Measurements from ENCODE around the gene GLT8D1.
"Not testable (repeated sequence)": the region's sequence is repeated elsewhere in the genome, so short reads cannot be mapped to it uniquely, and the experiment has no call there.

GLT8D1 gene

GRCh38 chr3:52705688-52706686 is at the start of gene GLT8D1, which contains the start of gene SPCS1:
TSS of gene GLT8D1 (minus strand) at chr3:52705791. CDS start at chr3:52700460, 5,331 bp downstream.
TSS of gene SPCS1 (plus strand) at chr3:52706106. CDS start at chr3:52706247, 141 bp downstream.
- DNase-seq (ENCODE audit: low read depth) = peak; percentile 80

DNA sequence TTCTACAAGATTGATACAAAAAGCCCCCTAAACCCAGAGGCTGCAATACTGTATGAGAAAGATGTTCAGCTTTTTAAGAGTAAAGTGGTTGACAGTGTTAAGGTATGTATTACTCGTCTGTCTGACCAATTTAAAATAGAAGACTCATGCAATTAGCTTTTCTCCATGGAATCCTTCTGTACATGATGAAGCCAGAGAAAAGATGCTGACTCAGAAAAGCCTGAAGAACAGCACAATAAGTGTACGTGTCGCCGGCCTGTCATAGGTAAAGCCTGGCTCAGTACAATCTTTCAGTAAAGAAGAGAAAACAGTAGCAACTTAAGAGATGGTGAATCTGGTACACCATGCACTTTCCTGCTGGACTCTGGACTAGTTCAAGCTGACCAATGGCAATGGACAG is 48.8 kb upstream of the GLT8D1 start:
- DNase-seq (ENCODE audit: low read depth) = no peak

GRCh38 chr3:52752045-52752660 is 46.6 kb upstream of the GLT8D1 start:
- DNase-seq (ENCODE audit: low read depth) = no peak

- DNase-seq (ENCODE audit: low read depth) = no peak
These were observed 38.1 kb upstream of the GLT8D1 start for GRCh38 chr3:52743721-52744120.

GRCh38 chr3:52743152-52743551 is 37.6 kb upstream of the GLT8D1 start:
- no peak for DNase-seq (ENCODE audit: low read depth)

- no peak for DNase-seq (ENCODE audit: low read depth)
These were observed 36.9 kb upstream of the GLT8D1 start for GRCh38 chr3:52742418-52743041.

- no peak for DNase-seq (ENCODE audit: low read depth)
These were observed 34.1 kb upstream of the GLT8D1 start for GRCh38 chr3:52739730-52740129.

DNA sequence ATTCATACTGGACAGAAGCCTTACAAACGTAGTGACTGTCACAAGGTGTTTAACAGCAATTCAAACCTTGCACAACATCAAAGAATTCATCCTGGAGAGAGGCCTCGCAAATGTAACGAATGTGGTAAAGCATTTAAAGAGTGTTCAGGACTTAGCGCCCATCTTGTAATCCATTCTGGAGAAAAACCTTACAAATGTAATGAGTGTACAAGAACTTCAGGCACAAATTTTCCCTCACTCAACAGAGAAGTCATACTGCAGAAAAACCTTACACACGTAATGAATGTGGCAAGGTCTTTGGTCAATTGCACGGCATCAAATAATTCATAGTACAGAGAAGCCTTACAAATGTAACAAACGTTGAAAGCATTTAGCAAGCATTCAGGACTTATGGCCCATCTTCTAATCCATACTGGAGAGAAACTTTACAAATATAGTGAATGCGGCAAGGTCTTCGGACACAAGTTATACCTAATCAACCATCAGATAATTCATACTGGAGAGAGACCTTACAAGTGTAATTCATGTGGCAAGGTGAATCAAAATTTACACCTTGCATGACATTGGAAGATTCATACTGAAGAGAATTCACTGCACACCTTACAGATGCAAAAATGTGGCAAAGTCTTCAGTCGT is 27.8 kb upstream of the GLT8D1 start:
- DNase-seq (ENCODE audit: low read depth) = no peak

DNA sequence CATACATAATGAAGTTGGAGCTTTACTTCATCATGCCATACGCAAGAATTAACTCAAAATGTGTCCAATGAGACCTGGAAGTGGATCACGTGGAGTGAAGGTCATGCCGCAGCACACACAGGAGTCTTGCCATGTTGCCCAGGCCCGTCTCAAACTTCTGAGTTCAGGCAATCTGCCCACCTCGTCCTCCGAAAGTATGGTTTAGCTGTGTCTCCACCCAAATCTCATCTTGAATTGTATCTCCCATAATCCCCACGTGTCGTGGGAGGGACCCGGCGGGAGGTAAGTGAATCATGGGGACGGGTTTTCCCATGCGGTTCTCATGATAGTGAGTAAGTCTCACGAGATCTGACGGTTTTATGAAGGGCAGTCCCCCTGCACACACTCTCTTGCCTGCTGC is 26.0 kb upstream of the GLT8D1 start:
- DNase-seq (ENCODE audit: low read depth) = no peak

GRCh38 chr3:52730681-52731080 is 25.1 kb upstream of the GLT8D1 start:
- DNase-seq (ENCODE audit: low read depth) = no peak

DNA sequence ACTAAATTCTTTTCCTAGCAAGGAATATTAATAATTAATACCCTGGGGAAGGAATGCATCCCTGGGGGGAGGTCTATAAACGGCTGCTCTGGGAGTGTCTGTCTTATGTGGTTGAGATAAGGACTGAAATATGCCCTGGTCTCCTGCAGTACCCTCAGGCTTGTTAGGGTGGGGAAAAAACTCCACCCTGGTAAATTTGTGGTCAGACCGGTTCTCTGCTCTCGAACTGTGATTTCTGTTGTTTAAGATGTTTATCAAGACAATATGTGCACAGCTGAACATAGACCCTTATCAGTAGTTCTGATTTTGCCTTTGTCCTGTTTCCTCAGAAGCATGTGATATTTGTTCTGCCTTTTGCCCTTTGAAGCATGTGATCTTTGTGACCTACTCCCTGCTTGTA is 23.2 kb upstream of the GLT8D1 start:
- DNase-seq (ENCODE audit: low read depth) = not testable (repeated sequence)

DNA sequence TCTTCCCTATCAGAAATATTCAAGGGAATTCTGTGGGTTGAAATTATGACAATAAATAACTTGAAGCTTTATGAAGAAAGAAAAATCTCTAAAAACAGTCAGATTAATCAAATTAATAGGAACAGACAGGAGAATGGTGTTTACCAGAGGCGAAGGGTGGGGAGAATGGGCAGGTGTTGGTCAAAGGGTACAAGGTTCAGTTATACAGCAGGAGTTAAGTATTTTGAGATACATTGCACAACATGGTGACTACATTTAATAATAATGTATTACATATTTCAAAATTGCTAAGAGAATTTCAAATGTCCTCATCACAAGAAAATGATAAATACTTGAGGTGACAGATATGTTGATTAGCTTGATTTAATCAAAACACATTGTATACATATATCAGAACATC is 18.9 kb upstream of the GLT8D1 start:
- DNase-seq (ENCODE audit: low read depth) = no peak

- DNase-seq (ENCODE audit: low read depth) = no peak
These were observed 18.3 kb upstream of the GLT8D1 start for GRCh38 chr3:52723935-52724334.

GRCh38 chr3:52722491-52722890 is 16.9 kb upstream of the GLT8D1 start:
- no peak for DNase-seq (ENCODE audit: low read depth)

GRCh38 chr3:52721730-52722008 is 16.1 kb upstream of the GLT8D1 start:
- no peak for DNase-seq (ENCODE audit: low read depth)

GRCh38 chr3:52721002-52721729 is 15.6 kb upstream of the GLT8D1 start:
- DNase-seq (ENCODE audit: low read depth) = no peak

- no peak for DNase-seq (ENCODE audit: low read depth)
These were observed 14.0 kb upstream of the GLT8D1 start for GRCh38 chr3:52719618-52720017.

DNA sequence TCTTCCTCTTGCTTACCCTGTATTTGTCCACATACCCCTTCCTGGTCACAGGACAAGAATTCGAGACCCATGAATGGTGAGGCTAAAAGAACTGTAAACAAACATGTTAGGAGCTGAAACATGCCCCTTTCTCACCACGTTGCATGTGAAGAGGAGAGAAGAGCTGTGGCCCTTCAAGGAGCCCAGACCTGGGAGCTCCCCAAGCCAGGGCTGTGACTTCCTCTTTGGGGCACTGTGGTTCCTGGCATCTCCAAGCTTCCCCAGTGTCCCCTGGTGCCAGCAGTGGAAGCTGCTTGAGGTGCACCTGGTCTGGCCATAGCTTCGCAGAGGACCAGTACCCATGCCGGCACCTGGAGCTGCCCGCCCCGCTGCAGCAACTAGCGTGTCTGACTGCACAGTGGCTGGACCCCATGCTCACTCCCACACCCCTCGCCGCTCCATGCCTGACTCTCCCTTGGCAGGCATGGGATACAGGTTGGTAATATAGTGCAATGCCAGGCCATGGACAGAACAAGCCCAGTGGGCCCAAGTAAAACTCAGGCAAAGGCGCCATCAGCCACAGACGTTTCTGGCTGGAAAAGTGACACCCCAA is 10.2 kb upstream of the GLT8D1 start:
- DNase-seq (ENCODE audit: low read depth) = no peak

DNA sequence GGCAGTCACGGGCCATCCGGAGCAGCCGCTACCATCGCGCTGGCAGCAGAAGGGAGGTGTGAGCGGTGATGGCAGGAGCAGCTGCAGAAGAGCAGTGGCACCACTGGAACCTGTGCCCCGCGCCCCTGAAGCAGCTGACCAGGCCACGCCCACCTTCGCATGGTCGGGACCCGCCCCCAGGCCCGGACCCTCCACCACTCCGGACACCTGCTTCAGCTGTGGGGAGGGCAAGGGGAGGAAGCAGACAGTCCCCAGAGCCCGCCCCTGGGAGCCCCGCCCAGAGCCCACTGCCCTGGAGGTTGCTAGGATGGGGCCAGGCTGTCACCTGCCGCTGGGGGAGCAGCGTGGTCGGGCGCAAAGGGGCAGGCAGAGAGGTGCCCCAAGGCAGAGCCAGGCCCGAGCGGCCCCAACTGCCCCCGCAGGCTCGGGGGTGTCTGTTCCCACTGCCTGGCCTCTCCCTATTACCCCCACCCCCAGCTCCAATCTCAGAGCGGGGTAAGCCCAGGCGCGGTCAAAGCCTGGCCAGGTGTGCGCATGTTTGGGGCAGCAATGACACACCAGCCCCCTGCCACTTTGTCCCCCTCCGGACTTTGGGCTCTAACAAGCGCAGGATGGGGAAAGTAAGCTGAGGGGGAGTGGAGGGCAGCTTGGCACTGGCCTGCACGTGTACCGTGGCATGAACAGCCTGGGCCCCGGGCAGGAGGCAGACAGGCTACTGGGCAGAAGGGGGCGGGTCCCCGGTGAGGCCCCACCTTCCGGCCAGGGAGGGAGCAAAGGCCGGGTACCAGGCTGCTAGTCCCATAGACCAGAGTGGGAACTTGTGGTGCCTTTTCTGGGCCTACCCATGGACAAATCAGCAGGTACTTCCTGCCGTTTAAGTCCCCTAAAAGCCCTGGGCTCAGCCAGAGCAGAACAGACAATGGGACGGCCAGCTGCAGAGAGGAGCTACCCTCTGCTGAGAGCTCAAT is 9.0 kb upstream of the GLT8D1 start:
- no peak for DNase-seq (ENCODE audit: low read depth)
